Uterus (tissue), 4 donors: Measurements from ENCODE around the gene SMIM1. TPM values are rescaled to one million over a fixed set of nuclear protein-coding genes. Genes with fewer than 3 reads are reported as not detected.

Experiments
- DNase-seq, 2 donors: peaks; one replicate each; pipeline ENCODE4 v3.0.0-alpha.2; 2019 to 2020
- H3K27ac ChIP-seq, 2 donors: fragments of 200-600 bp; sonication (generic); 1 replicate in 1 of 2; 2 replicates in 1 of 2; pipeline ENCODE4 v1.5.1; 2016 to 2018
- H3K27me3 ChIP-seq, 2 donors: fragments of 200-600 bp; sonication (generic); one replicate each; pipeline ENCODE4 v1.5.1; 2018 to 2019; ENCODE audit warnings: control low read depth in 1 of 2
- H3K36me3 ChIP-seq, 2 donors: fragments of 200-600 bp; sonication (generic); one replicate each; pipeline ENCODE4 v1.5.1; 2019; ENCODE audit warnings: control low read depth in 1 of 2
- H3K4me1 ChIP-seq, 2 donors: fragments of 200-600 bp; sonication (generic); one replicate each; pipeline ENCODE4 v1.5.1; 2018 to 2019; ENCODE audit warnings: control low read depth in 1 of 2
- H3K4me3 ChIP-seq, 2 donors: fragments of 200-600 bp; sonication (generic); 1 replicate in 1 of 2; 2 replicates in 1 of 2; pipeline ENCODE4 v1.5.1; 2018 to 2019; ENCODE audit warnings: mild to moderate bottlenecking in 1 of 2
- H3K9me3 ChIP-seq, 2 donors: fragments of 200-600 bp; sonication (generic); one replicate each; pipeline ENCODE4 v1.5.1; 2019; ENCODE audit warnings: control low read depth in 1 of 2
- CTCF ChIP-seq, 4 experiments: fragments of 200-600 bp in 2 of 4; fragments of 450-650 bp in 2 of 4; sonication (generic) in 2 of 4; IDR thresholded peaks; one replicate each; pipeline ENCODE4 v1.5.1; 2016 to 2019; ENCODE audit warnings: antibody characterized with exemption in 4 of 4, mild to moderate bottlenecking in 2 of 4, moderate library complexity in 1 of 4
- POLR2A ChIP-seq, 2 donors: fragments of 450-650 bp; IDR thresholded peaks; one replicate each; pipeline ENCODE4 v1.6.1; 2016; ENCODE audit warnings: antibody characterized with exemption in 2 of 2, mild to moderate bottlenecking in 1 of 2, moderate library complexity in 1 of 2
- intact Hi-C: fragments of 100-400 bp; cut with DNase I; formaldehyde crosslinking; loops from one replicate; pipeline ENCODE4 v1.15.1; 2023; ENCODE audit warnings: low total_unique reads
- total RNA-seq, 4 donors: library from RNA; depleted of rRNA in 3 of 4; stranded (reverse); fragments of >200 nt in 3 of 4; gene quantifications; one replicate each; pipeline versions ENCODE4 v1.1.0 to v1.2.4, GENCODE V29; 2014 to 2023
- donor health status: DM: yes; HTN: yes; CAD: no.

Gene SMIM1
- total RNA-seq, 4 donors from 2014 or later: 4.4 to 15.4 TPM; not detected in 2

- Histone ChIP-seq H3K4me1 (no peaks in the 10 kb centered on the region), H3K9me3 (no peaks in the 10 kb centered on the region), H3K27me3 (no peaks in the 10 kb centered on the region), H3K4me3 (no peak overlapping the region), H3K27ac (no peak overlapping the region), H3K36me3 (no peaks in the 10 kb centered on the region)
- intact Hi-C loops: no loop called here
- no peak for DNase-seq
- TF ChIP-seq CTCF (IDR thresholded peaks at IDR 0.05) (no peak), POLR2A (IDR thresholded peaks at IDR 0.05) (no peak)
These were observed 40.0 kb upstream of the SMIM1 start for GRCh38 chr1:3732434-3733093.

- Histone ChIP-seq H3K27me3 (no peaks in the 10 kb centered on the region), H3K9me3 (no peaks in the 10 kb centered on the region), H3K4me1 (no peaks in the 10 kb centered on the region), H3K27ac (no peak overlapping the region), H3K36me3 (no peaks in the 10 kb centered on the region), H3K4me3 (no peak overlapping the region)
- intact Hi-C loops: no loop called here
- TF ChIP-seq CTCF (IDR thresholded peaks at IDR 0.05) (no peak), POLR2A (IDR thresholded peaks at IDR 0.05) (no peak)
- DNase-seq: no peak
These were observed 39.3 kb upstream of the SMIM1 start for GRCh38 chr1:3733094-3733882.

GRCh38 chr1:3733883-3734589, 38.5 kb upstream of the SMIM1 start:
- Histone ChIP-seq H3K4me1 (no peaks in the 10 kb centered on the region), H3K27me3 (no peaks in the 10 kb centered on the region), H3K9me3 (no peaks in the 10 kb centered on the region), H3K4me3 (no peak overlapping the region), H3K36me3 (no peaks in the 10 kb centered on the region), H3K27ac (no peak overlapping the region)
- no peak for DNase-seq
- no peak for TF ChIP-seq CTCF (IDR thresholded peaks at IDR 0.05)
- TF ChIP-seq POLR2A (IDR thresholded peaks at IDR 0.05): no peak
- intact Hi-C loops: no loop called here

GRCh38 chr1:3734602-3735001, 37.9 kb upstream of the SMIM1 start:
- Histone ChIP-seq H3K27ac (no peak overlapping the region), H3K27me3 (no peaks in the 10 kb centered on the region), H3K9me3 (no peaks in the 10 kb centered on the region), H3K4me3 (no peak overlapping the region), H3K36me3 (no peaks in the 10 kb centered on the region), H3K4me1 (no peaks in the 10 kb centered on the region)
- intact Hi-C loops: no loop called here
- TF ChIP-seq CTCF (IDR thresholded peaks at IDR 0.05) (no peak), POLR2A (IDR thresholded peaks at IDR 0.05) (no peak)
- no peak for DNase-seq
